Mesenchymal stem cell (in vitro differentiated cells and primary cell): ENCODE measurements around the gene DSCAML1.

Experiments
- DNase-seq: peaks from one replicate; pipeline ENCODE4 v3.0.0-alpha.2; 2013
- H2AFZ ChIP-seq: one replicate; pipeline ENCODE4 v1.6.1; 2013; ENCODE audit warnings: low read depth, mild to moderate bottlenecking, control low read depth, inconsistent platforms, low read length, moderate library complexity
- H2AK5ac ChIP-seq: 2 replicates; pipeline ENCODE4 v1.6.1; 2013; ENCODE audit warnings: low read length, moderate library complexity, mild to moderate bottlenecking, inconsistent platforms; ENCODE audit not compliant: severe bottlenecking
- H2BK120ac ChIP-seq: one replicate; pipeline ENCODE4 v1.6.1; 2013; ENCODE audit warnings: low read depth, mild to moderate bottlenecking, inconsistent platforms, low read length, moderate library complexity
- H2BK12ac ChIP-seq, 2 experiments: one replicate each; pipeline ENCODE4 v1.6.1; 2013; ENCODE audit warnings: inconsistent platforms in 2 of 2, low read length in 2 of 2, mild to moderate bottlenecking in 2 of 2, moderate library complexity in 2 of 2, control low read depth in 1 of 2
- H2BK15ac ChIP-seq: one replicate; pipeline ENCODE4 v1.6.1; 2013; ENCODE audit warnings: mild to moderate bottlenecking, low read depth, inconsistent platforms; ENCODE audit not compliant: poor library complexity, severe bottlenecking
- H2BK5ac ChIP-seq: 2 replicates; pipeline ENCODE4 v1.6.1; 2013; ENCODE audit warnings: low read depth, mild to moderate bottlenecking, low read length, control low read depth, inconsistent platforms; ENCODE audit not compliant: poor library complexity, severe bottlenecking
- H3K14ac ChIP-seq, 2 experiments: one replicate each; pipeline ENCODE4 v1.6.1; 2013; ENCODE audit warnings: inconsistent platforms in 2 of 2, low read length in 2 of 2, control low read depth in 1 of 2, mild to moderate bottlenecking in 1 of 2, moderate library complexity in 1 of 2
- H3K18ac ChIP-seq, 2 experiments: one replicate each; pipeline ENCODE4 v1.6.1; 2013; ENCODE audit warnings: inconsistent platforms in 2 of 2, low read length in 2 of 2, control low read depth in 1 of 2, low read depth in 1 of 2, mild to moderate bottlenecking in 1 of 2
- H3K23ac ChIP-seq, 2 experiments: one replicate each; pipeline ENCODE4 v1.6.1; 2013; ENCODE audit warnings: inconsistent platforms in 2 of 2, low read length in 2 of 2, mild to moderate bottlenecking in 2 of 2, moderate library complexity in 2 of 2, control low read depth in 1 of 2
- H3K27ac ChIP-seq: 2 replicates; pipeline ENCODE4 v1.5.1; 2013; ENCODE audit warnings: mild to moderate bottlenecking, moderate library complexity, low read length, control low read depth, inconsistent platforms; ENCODE audit not compliant: poor library complexity, severe bottlenecking
- H3K27me3 ChIP-seq, 2 experiments: 2 replicates each; pipeline versions ENCODE4 v1.6.1 to v1.7.0; 2013; ENCODE audit warnings: low read length in 2 of 2, mild to moderate bottlenecking in 2 of 2, moderate library complexity in 2 of 2, control low read depth in 1 of 2, inconsistent platforms in 1 of 2; ENCODE audit not compliant: control insufficient read depth in 1 of 2, insufficient read depth in 1 of 2
- H3K36me3 ChIP-seq, 2 experiments: 2 replicates each; pipeline versions ENCODE4 v1.6.1 to v1.7.0; 2013; ENCODE audit warnings: low read length in 2 of 2, control low read depth in 1 of 2, inconsistent platforms in 1 of 2, low read depth in 1 of 2, mild to moderate bottlenecking in 1 of 2; ENCODE audit not compliant: insufficient read depth in 2 of 2, control insufficient read depth in 1 of 2
- H3K4ac ChIP-seq, 2 experiments: one replicate each; pipeline ENCODE4 v1.6.1; 2013; ENCODE audit warnings: inconsistent platforms in 2 of 2, low read length in 2 of 2, mild to moderate bottlenecking in 2 of 2, moderate library complexity in 2 of 2, control low read depth in 1 of 2, low read depth in 1 of 2
- H3K4me1 ChIP-seq: 2 replicates; pipeline ENCODE4 v1.6.1; 2013; ENCODE audit warnings: low read depth, low read length, control low read depth; ENCODE audit not compliant: control insufficient read depth, insufficient read depth
- H3K4me2 ChIP-seq: 2 replicates; pipeline ENCODE4 v1.6.1; 2013; ENCODE audit warnings: low read length, mild to moderate bottlenecking, inconsistent platforms; ENCODE audit not compliant: poor library complexity, severe bottlenecking
- H3K4me3 ChIP-seq, 2 experiments: 2 replicates each; pipeline versions ENCODE4 v1.5.1 to v1.7.0; 2013; ENCODE audit warnings: low read length in 2 of 2, mild to moderate bottlenecking in 2 of 2, control low read depth in 1 of 2, low read depth in 1 of 2; ENCODE audit not compliant: insufficient read depth in 1 of 2
- H3K79me1 ChIP-seq: replicated peaks from 2 replicates; pipeline ENCODE4 v1.6.1; 2013; ENCODE audit warnings: mild to moderate bottlenecking, control low read depth, low read length, inconsistent platforms; ENCODE audit not compliant: poor library complexity, severe bottlenecking
- H3K9ac ChIP-seq: 2 replicates; pipeline ENCODE4 v1.7.0; 2013; ENCODE audit warnings: mild to moderate bottlenecking, low read length, moderate library complexity
- H3K9me3 ChIP-seq: 2 replicates; pipeline ENCODE4 v1.7.0; 2013; ENCODE audit warnings: mild to moderate bottlenecking, low read length; ENCODE audit not compliant: control insufficient read depth
- H4K8ac ChIP-seq: one replicate; pipeline ENCODE4 v1.6.1; 2013; ENCODE audit warnings: inconsistent platforms, mild to moderate bottlenecking, low read length, moderate library complexity
- H4K91ac ChIP-seq: one replicate; pipeline ENCODE4 v1.6.1; 2013; ENCODE audit warnings: mild to moderate bottlenecking, low read length, inconsistent platforms
- WGBS: methylation state at CpG from one replicate; pipeline ENCODE4 v1.1.7; 2013; ENCODE audit warnings: mixed read lengths; 5-methylcytosine and 5-hydroxymethylcytosine counted together

Gene DSCAML1

DNA sequence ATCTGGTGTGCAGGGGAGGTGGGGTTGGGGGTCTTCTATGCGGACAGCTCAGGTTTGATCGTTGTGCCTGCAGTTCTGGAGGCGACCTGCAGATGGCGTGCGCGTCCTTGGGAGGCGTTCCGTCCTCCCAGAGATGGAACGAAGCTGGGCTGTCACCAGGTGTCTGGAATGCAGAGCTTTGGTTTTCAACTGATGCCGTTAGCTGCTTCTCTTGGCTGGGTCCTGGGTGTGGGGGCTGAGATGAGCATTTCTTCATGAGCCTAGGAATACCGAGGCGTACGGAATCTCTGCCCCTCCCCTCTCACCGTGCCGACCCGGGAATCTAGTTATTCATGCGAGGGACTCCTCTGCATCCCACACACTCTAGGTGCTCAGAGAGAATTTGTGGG lies 370.7 kb downstream of the DSCAML1 start:
- peak overlapping the region; percentile 33 for H3K4me2 ChIP-seq
- no peak overlapping the region for H3K14ac ChIP-seq
- no peak overlapping the region for H2AK5ac ChIP-seq
- H3K18ac ChIP-seq = no peak overlapping the region
- H3K4me3 ChIP-seq = peak overlapping the region in 1 of 2 experiments; percentile 26
- peaks cover 0 to 6% of the 10 kb centered on the region in 2 experiments for H3K36me3 ChIP-seq
- no peaks in the 10 kb centered on the region for H3K79me1 ChIP-seq
- H4K91ac ChIP-seq = no peak overlapping the region
- no peak overlapping the region for H2BK12ac ChIP-seq
- peaks cover 2% of the 10 kb centered on the region for H3K4me1 ChIP-seq
- no peak overlapping the region for H3K4ac ChIP-seq
- H3K9me3 ChIP-seq = no peaks in the 10 kb centered on the region
- no peak overlapping the region for H3K27ac ChIP-seq
- H3K9ac ChIP-seq = no peak overlapping the region
- no peak overlapping the region for H2BK5ac ChIP-seq
- WGBS = 12% methylated on average over 13 of the region's 17 CpGs
- no peak overlapping the region for H2BK15ac ChIP-seq
- H3K23ac ChIP-seq = no peak overlapping the region
- H3K27me3 ChIP-seq = peaks cover 40 to 61% of the 10 kb centered on the region in 2 experiments
- H2AFZ ChIP-seq = no peak overlapping the region
- H4K8ac ChIP-seq = no peak overlapping the region
- H2BK120ac ChIP-seq = no peak overlapping the region
- peak; percentile 46 for DNase-seq

DNA sequence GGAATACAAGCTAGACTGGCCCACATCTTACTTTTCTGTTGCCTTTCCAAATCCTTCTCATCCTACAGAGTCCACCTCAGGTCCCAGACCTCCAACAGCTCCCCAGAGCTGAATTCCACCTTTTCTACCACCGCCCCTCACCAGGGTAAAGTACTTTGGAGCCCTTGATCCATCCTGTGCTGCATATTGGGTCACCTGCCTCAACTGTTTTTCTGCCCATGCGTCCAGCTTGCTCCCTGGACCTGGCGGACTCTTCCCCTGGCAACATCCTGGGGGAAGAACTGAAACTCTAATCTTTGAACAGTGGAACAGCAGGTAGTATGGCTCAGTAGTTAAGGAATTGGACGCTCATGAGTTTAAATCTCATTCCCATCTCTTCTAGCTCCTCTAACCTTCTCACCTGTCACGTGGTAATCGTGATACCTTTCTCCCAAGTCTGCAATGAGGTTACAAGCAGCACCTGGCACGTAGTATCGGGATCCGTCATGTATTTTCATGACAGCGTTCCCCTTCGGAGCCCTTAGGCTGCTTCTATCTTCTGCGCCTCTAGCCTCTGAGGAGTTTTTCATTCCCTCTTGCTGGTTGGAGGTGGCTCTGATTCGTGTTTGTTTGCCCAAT lies 371.2 kb downstream of the DSCAML1 start:
- Histone ChIP-seq H2BK12ac (no peak overlapping the region), H2AFZ (no peak overlapping the region), H3K14ac (no peak overlapping the region), H2BK5ac (no peak overlapping the region), H3K9ac (no peak overlapping the region), H3K79me1 (no peaks in the 10 kb centered on the region), H3K27me3 (peaks cover 35 to 59% of the 10 kb centered on the region in 2 experiments), H3K4ac (no peak overlapping the region), H2BK15ac (no peak overlapping the region), H3K9me3 (no peaks in the 10 kb centered on the region), H3K4me3 (no peak overlapping the region), H3K23ac (no peak overlapping the region), H2AK5ac (no peak overlapping the region), H3K36me3 (peaks cover 0 to 5% of the 10 kb centered on the region in 2 experiments), H4K91ac (no peak overlapping the region), H3K4me2 (no peak overlapping the region), H4K8ac (no peak overlapping the region), H3K27ac (no peak overlapping the region), H3K4me1 (peaks cover 2% of the 10 kb centered on the region), H2BK120ac (no peak overlapping the region), H3K18ac (no peak overlapping the region)
- DNase-seq = no peak
- WGBS = 59% methylated on average over 13 of the region's 13 CpGs

DNA sequence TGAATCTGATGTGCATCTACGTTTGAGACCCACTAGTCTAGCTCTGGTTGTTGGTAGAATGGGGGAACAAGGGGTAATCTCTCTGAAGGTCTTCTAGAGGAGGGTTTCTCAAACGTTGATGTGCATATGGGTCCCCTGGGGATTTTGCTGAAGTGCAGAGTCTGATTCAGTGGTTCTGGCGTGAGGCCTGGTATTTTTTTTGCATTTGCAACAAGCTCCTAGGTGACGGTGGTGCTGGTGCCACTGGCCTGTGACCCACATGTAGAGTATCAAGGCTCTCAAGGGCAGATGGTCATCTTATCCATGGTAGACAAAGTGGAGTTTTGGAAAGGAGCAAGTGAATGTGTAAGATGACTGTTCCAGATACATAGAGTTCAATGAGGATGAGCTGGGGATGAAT lies 372.2 kb downstream of the DSCAML1 start:
- Histone ChIP-seq H3K14ac (no peak overlapping the region), H3K4me3 (no peak overlapping the region), H3K9ac (no peak overlapping the region), H2AK5ac (no peak overlapping the region), H3K9me3 (no peaks in the 10 kb centered on the region), H2BK120ac (no peak overlapping the region), H2BK12ac (no peak overlapping the region), H3K36me3 (no peaks in the 10 kb centered on the region), H3K4me2 (no peak overlapping the region), H3K23ac (no peak overlapping the region), H3K27ac (no peak overlapping the region), H3K79me1 (no peaks in the 10 kb centered on the region), H3K4ac (no peak overlapping the region), H2AFZ (no peak overlapping the region), H2BK15ac (no peak overlapping the region), H4K8ac (no peak overlapping the region), H3K27me3 (peaks cover 32 to 54% of the 10 kb centered on the region in 2 experiments), H4K91ac (no peak overlapping the region), H3K4me1 (peaks cover 2% of the 10 kb centered on the region), H3K18ac (no peak overlapping the region), H2BK5ac (no peak overlapping the region)
- peak; percentile 7 for DNase-seq
- WGBS = 32% methylated on average over 4 of the region's 4 CpGs

DNA sequence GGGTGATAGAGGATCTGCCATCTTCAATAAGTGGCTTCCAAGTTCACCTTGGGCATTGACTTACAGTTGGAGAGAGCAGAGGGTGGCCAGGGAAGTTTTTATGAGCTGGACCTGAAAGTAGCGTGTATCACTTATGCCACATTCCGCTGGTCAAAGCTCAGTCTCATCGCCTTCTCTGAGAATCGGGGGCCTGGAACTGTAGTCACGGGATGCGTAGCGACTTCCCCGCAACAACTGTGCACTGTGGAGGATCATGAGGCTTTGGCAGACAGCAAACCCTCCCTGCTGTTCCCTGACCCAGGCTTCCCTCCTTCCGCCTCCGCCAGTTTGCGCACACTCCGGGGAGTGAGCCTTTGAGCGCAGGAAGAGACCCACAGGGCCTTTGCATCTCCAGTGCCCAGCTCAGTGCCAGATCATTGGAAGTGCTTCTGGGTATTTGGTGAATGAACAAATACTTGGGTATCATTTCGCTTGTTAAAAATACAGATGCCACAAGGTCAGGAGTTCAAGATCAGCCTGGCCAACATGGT lies 373.9 kb downstream of the DSCAML1 start:
- no peaks in the 10 kb centered on the region for H3K79me1 ChIP-seq
- no peak overlapping the region for H2BK12ac ChIP-seq
- H3K9me3 ChIP-seq = no peaks in the 10 kb centered on the region
- peaks cover 32 to 50% of the 10 kb centered on the region in 2 experiments for H3K27me3 ChIP-seq
- H4K8ac ChIP-seq = no peak overlapping the region
- H3K14ac ChIP-seq = no peak overlapping the region
- H2BK120ac ChIP-seq = no peak overlapping the region
- H3K4me3 ChIP-seq = no peak overlapping the region
- peak overlapping the region in 1 of 2 experiments; percentile 37 for H3K23ac ChIP-seq
- H4K91ac ChIP-seq = no peak overlapping the region
- H3K4ac ChIP-seq = no peak overlapping the region
- H3K4me2 ChIP-seq = no peak overlapping the region
- H3K4me1 ChIP-seq = peaks cover 7% of the 10 kb centered on the region
- H2AFZ ChIP-seq = no peak overlapping the region
- WGBS = 89% methylated on average over 13 of the region's 14 CpGs
- H3K9ac ChIP-seq = no peak overlapping the region
- H2BK5ac ChIP-seq = no peak overlapping the region
- H2AK5ac ChIP-seq = no peak overlapping the region
- DNase-seq = no peak
- H3K27ac ChIP-seq = no peak overlapping the region
- H2BK15ac ChIP-seq = no peak overlapping the region
- no peaks in the 10 kb centered on the region for H3K36me3 ChIP-seq
- no peak overlapping the region for H3K18ac ChIP-seq
